ENCODE measurements around the gene DAPL1. TPM values are rescaled to one million over a fixed set of nuclear protein-coding genes. Genes with fewer than 3 reads are reported as not detected.

DAPL1 gene
- total RNA-seq, 1 experiment from 2014 or later, result not detected

DNA sequence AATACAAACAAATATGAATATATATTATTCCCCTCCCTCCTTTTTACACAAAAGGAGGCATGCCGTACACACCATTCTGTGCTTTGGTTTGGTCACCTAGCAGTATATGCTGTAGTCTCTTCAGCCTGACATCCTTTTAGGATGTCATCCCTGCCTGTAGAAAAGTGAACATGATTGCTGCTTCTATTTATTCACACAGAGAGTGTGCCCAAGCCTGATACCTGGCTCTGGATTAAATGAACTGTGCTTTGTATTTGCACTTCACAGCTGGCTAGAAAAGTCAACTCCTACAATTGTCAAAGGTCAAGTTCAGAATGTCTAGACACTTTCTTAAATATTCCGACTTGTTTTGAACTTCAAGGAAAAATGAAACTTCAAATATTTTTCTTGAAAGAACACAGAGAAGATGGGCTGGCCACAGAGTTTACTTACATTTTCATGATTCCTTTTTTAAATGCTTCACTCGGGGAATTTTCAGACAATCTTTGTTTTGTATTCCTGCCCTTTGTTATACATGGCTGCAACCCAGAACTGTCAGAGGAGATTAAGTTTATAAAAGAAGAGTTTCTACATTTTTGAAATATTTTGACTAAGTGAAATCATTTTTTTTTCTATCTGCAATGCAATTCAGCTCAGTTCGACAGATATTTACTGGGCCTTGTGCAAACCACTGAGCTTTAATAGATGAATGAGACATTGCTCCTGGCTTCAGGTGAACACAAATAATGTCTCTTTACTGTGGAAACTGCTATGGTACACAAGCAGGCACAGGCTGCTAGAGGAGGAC, 33.5 kb downstream of the DAPL1 start:
- intact Hi-C loops (cut with micrococcal nuclease), result no loop called here
- H3K36me3 Mint-ChIP-seq (ENCODE audit: insufficient read depth, unreplicated experiment), result no peaks in the 10 kb centered on the region
- BruUV-seq (replicated peaks), result no TSS peak
- H3K27me3 Mint-ChIP-seq (ENCODE audit: insufficient read depth, unreplicated experiment), result no peaks in the 10 kb centered on the region
- POLR2A ChIA-PET, result interaction anchor here (0.9 kb wide), 1 partner anchor 17 kb away, joined by 3 read pairs; no protein-coding TSS in a partner anchor
- TF ChIP-seq, protein P1, sequence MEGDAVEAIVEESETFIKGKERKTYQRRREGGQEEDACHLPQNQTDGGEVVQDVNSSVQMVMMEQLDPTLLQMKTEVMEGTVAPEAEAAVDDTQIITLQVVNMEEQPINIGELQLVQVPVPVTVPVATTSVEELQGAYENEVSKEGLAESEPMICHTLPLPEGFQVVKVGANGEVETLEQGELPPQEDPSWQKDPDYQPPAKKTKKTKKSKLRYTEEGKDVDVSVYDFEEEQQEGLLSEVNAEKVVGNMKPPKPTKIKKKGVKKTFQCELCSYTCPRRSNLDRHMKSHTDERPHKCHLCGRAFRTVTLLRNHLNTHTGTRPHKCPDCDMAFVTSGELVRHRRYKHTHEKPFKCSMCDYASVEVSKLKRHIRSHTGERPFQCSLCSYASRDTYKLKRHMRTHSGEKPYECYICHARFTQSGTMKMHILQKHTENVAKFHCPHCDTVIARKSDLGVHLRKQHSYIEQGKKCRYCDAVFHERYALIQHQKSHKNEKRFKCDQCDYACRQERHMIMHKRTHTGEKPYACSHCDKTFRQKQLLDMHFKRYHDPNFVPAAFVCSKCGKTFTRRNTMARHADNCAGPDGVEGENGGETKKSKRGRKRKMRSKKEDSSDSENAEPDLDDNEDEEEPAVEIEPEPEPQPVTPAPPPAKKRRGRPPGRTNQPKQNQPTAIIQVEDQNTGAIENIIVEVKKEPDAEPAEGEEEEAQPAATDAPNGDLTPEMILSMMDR (IDR thresholded peaks at IDR 0.05; ENCODE audit: unreplicated experiment), result no peak
- no peaks in the 10 kb centered on the region for H3K9me3 Mint-ChIP-seq (ENCODE audit: unreplicated experiment)
- H3K4me3 Mint-ChIP-seq (ENCODE audit: unreplicated experiment), result no peak overlapping the region
- no peak overlapping the region for H3K27ac Mint-ChIP-seq (ENCODE audit: low read depth, unreplicated experiment)
- H3K4me1 Mint-ChIP-seq (ENCODE audit: insufficient read depth, unreplicated experiment), result peaks cover 5% of the 10 kb centered on the region
- CTCF ChIA-PET, result interaction anchor here (0.8 kb wide), 2 partner anchors 34 to 83 kb away, joined by 3 read pairs; no protein-coding TSS in a partner anchor
- DNase-seq (ENCODE audit: unreplicated experiment), result no peak

DNA sequence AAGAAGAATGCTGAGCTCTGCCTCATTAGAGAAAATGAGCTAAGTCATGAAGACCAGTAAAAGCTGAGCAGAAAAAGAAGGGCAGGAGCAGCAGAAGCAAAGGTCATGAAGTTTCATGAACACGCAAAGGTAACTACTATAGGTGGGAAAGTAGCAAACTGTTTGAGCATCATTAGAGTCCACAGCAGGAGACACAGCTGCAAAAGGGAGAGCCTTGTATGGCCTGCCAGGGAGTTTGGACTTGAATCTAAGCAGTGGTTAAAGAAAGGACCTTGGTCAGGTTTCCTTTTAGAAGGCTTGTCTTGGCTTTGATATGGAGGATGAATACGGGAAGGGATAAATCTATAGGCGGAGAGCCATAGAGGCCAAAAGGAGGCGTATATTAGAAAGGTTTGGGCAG, 34.0 kb downstream of the DAPL1 start:
- intact Hi-C loops (cut with micrococcal nuclease), result no loop called here
- H3K27me3 Mint-ChIP-seq (ENCODE audit: insufficient read depth, unreplicated experiment), result no peaks in the 10 kb centered on the region
- ChIA-PET POLR2A (interaction anchor here (0.9 kb wide), 1 partner anchor 16 kb away, joined by 3 read pairs; no protein-coding TSS in a partner anchor), CTCF (interaction anchor here (0.8 kb wide), 1 partner anchor 84 kb away, joined by 3 read pairs; no protein-coding TSS in a partner anchor)
- DNase-seq (ENCODE audit: unreplicated experiment), result no peak
- BruUV-seq (replicated peaks), result no TSS peak
- H3K36me3 Mint-ChIP-seq (ENCODE audit: insufficient read depth, unreplicated experiment), result no peaks in the 10 kb centered on the region
- H3K4me1 Mint-ChIP-seq (ENCODE audit: insufficient read depth, unreplicated experiment), result peaks cover 5% of the 10 kb centered on the region
- no peak overlapping the region for H3K27ac Mint-ChIP-seq (ENCODE audit: low read depth, unreplicated experiment)
- TF ChIP-seq, protein P1 (IDR thresholded peaks at IDR 0.05; ENCODE audit: unreplicated experiment), result no peak
- no peaks in the 10 kb centered on the region for H3K9me3 Mint-ChIP-seq (ENCODE audit: unreplicated experiment)
- H3K4me3 Mint-ChIP-seq (ENCODE audit: unreplicated experiment), result no peak overlapping the region

DNA sequence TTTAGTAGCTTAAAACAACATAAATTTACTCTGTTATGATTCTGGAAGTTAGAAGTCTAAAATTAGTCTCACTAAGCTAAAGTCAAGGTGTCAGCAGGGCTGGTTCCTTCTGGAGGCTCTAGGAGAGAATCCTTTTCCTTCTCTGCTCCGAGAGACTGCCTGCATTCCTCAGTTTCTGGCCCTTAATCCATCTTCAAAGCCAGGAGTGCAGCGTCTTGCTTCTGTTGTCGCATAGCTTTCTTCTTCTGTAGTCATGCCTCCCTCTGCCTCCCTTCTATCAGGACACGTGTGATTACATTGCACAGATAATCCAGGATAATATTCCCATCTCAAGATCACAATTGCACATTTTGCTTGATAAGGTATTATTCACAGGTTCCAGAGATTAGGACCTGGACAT, 35.1 kb downstream of the DAPL1 start:
- BruUV-seq (replicated peaks), result no TSS peak
- no peaks in the 10 kb centered on the region for H3K27me3 Mint-ChIP-seq (ENCODE audit: insufficient read depth, unreplicated experiment)
- H3K4me3 Mint-ChIP-seq (ENCODE audit: unreplicated experiment), result no peak overlapping the region
- peaks cover 5% of the 10 kb centered on the region for H3K4me1 Mint-ChIP-seq (ENCODE audit: insufficient read depth, unreplicated experiment)
- no peaks in the 10 kb centered on the region for H3K36me3 Mint-ChIP-seq (ENCODE audit: insufficient read depth, unreplicated experiment)
- DNase-seq (ENCODE audit: unreplicated experiment), result no peak
- ChIA-PET POLR2A (interaction anchor here (0.6 kb wide), 1 partner anchor 10 kb away, joined by 3 read pairs; no protein-coding TSS in a partner anchor), CTCF (interaction anchor here (0.9 kb wide), 1 partner anchor 693 kb away, joined by 3 read pairs; no protein-coding TSS in a partner anchor)
- H3K27ac Mint-ChIP-seq (ENCODE audit: low read depth, unreplicated experiment), result no peak overlapping the region
- intact Hi-C loops (cut with micrococcal nuclease), result no loop called here
- TF ChIP-seq, protein P1 (IDR thresholded peaks at IDR 0.05; ENCODE audit: unreplicated experiment), result no peak
- no peaks in the 10 kb centered on the region for H3K9me3 Mint-ChIP-seq (ENCODE audit: unreplicated experiment)

DNA sequence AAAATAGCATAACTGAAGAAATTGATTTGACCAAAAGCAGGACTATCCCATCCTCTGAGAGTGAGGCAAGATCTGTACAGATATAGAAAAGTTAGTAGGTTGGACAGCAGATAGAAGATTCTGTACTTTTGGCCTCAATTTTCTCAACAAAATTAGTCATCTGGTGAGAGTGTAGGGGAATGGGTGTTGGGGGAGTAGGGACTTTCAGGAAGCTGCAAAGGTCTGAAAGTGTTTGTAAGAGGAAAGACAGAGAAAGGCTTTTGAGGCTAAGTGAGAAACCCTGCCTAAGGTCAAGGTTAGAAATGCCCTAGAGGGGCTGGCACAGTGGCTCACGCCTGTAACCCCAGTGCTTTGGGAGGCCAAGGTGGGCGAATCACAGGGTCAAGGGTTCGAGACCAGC, 40.3 kb downstream of the DAPL1 start:
- Mint-ChIP-seq H3K4me1 (ENCODE audit: insufficient read depth, unreplicated experiment) (no peaks in the 10 kb centered on the region), H3K9me3 (ENCODE audit: unreplicated experiment) (no peaks in the 10 kb centered on the region), H3K36me3 (ENCODE audit: insufficient read depth, unreplicated experiment) (no peaks in the 10 kb centered on the region), H3K27ac (ENCODE audit: low read depth, unreplicated experiment) (no peak overlapping the region), H3K4me3 (ENCODE audit: unreplicated experiment) (no peak overlapping the region), H3K27me3 (ENCODE audit: insufficient read depth, unreplicated experiment) (no peaks in the 10 kb centered on the region)
- POLR2A ChIA-PET, result no interaction called here
- DNase-seq (ENCODE audit: unreplicated experiment), result no peak
- BruUV-seq (replicated peaks), result no TSS peak
- CTCF ChIA-PET, result no interaction called here
- TF ChIP-seq, protein P1 (IDR thresholded peaks at IDR 0.05; ENCODE audit: unreplicated experiment), result no peak
- intact Hi-C loops (cut with micrococcal nuclease), result no loop called here
